HK-2 (cell line): Measurements from ENCODE around the gene CRISPLD2.
A peak's percentile ranks its signal among the peaks of the same experiment; 100 is the strongest.
"Not testable (repeated sequence)": the region's sequence is repeated elsewhere in the genome, so short reads cannot be mapped to it uniquely, and the experiment has no call there.

Experiments used
- DNase-seq: peaks from one replicate; pipeline ENCODE4 v3.0.0-alpha.2; 2018; ENCODE audit not compliant: unreplicated experiment

CRISPLD2 gene

GRCh38 chr16:84821728-84822689, 2.2 kb downstream of the CRISPLD2 start:
- no peak for DNase-seq

GRCh38 chr16:84822990-84823389, 3.2 kb downstream of the CRISPLD2 start:
- DNase-seq = no peak

DNA sequence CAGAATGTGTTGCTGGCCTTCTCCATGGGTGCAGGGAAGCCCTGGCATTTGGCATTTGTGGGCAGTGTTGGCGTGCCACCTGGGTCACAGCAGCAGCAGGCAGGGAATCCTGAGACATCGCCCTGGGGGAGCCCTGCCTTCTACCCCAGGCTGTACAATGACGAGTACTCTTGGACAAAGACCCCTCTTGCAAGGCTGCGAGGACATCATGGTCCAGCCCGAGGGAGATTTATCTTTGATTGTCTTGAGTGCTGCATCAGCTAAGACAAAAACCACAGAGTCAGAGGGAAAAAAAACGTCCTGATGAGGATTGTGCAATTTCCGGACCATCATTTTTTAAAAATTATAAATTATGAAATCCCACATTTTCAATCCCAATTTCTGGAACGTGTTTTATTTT, 3.7 kb downstream of the CRISPLD2 start:
- no peak for DNase-seq

DNA sequence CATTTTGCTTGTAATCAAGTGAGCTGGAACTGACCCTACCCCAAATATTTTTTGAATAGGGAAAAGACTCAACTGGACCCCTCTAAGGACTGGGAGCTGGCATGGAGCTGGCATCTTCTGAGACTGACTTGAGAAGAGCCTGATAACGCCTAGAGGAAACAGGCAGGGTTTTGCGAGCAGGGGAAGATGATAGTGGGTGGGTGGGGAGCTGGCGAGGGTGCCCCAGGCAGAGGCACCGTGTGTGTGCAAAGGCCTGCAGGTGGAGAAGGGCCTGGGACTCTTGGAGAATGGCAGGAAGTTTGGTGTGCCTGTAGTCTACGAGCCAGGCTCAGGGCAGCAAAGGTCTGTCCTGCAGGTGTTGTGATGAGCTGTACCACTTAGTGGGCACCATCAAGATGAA, 4.1 kb downstream of the CRISPLD2 start:
- DNase-seq = no peak

- no peak for DNase-seq
Observed at GRCh38 chr16:84825896-84826557, 6.2 kb downstream of the CRISPLD2 start.

- DNase-seq = no peak
Observed at GRCh38 chr16:84826558-84826941, 6.8 kb downstream of the CRISPLD2 start.

DNA sequence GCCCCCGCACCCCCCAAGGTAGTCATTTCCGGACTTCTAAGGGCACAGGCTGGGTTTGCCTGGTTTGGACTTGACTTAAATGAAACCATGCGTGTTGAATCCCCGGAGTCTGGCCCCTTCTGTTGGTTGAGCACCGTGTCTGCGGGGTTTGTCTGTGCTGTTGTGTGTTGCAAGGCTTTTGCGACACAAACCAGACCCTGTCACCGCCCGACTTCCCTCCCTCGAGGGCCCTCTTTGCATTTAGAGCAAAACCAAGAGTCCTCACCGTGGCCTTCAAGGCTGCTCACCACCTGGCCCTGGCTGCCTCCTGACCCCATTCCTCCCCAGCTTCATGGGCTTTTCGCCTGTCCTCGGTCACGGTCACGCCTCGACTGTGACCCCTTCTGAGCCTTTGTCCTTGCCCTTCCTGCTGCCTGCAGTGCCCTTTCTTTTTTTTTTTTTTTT, 7.4 kb downstream of the CRISPLD2 start:
- no peak for DNase-seq

- no peak for DNase-seq
Observed at GRCh38 chr16:84827897-84828296, 8.1 kb downstream of the CRISPLD2 start.

DNA sequence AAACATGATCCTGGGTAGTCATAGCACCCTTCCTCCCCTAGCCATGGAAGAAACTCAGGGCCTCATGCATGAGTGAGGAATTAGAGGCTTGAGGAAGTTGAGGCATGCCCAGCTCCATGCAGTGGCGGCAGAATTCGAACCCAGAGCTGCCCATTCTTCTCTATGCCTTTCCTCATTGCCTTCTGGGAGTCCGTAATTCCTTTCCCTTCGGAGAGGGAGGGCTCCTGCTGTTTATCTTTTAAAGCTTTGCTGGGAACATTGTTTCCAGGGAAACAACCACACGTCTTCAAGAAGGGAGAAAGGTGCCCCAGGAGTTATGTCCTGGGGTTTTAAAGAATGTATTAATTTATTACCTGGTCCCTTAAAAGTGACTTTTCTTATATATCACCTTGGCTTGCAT, 8.5 kb downstream of the CRISPLD2 start:
- no peak for DNase-seq

- peak; percentile 74 for DNase-seq
Observed at GRCh38 chr16:84829168-84829965, 9.6 kb downstream of the CRISPLD2 start.

DNA sequence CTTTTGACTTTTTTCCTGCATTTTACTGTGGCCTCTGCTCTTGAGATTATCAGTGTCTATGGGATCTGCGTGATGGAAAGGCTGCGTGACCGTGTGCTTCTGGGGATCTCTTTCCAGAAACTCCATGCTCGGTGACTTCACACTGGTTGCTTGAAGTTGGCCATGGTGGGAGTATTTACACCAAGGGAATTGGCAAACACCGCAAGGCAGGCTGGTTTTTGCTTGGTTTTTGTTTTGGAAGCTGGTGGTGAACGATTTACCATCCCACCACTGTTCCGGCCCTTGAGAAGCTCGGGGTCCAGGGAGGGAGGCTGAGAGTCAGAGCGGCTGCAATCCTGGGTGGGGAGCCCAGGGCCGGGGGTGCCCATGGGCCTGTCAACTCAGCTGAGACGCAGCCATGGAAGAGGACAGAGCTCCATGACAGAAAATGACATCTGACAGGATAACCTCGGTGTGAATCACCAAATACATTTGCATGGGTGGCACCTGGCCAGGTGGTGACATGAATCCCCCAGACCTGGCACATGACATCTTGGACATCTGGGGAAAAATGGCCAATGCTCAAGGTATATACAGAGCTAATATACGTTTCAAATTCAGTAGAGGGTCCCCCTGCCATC, 11.1 kb downstream of the CRISPLD2 start:
- no peak for DNase-seq

- not testable (repeated sequence) for DNase-seq
Observed at GRCh38 chr16:84831728-84832127, 11.9 kb downstream of the CRISPLD2 start.

GRCh38 chr16:84832488-84833143, 12.8 kb downstream of the CRISPLD2 start:
- peak; percentile 96 for DNase-seq

- no peak for DNase-seq
Observed at GRCh38 chr16:84833144-84833500, 13.3 kb downstream of the CRISPLD2 start.

DNA sequence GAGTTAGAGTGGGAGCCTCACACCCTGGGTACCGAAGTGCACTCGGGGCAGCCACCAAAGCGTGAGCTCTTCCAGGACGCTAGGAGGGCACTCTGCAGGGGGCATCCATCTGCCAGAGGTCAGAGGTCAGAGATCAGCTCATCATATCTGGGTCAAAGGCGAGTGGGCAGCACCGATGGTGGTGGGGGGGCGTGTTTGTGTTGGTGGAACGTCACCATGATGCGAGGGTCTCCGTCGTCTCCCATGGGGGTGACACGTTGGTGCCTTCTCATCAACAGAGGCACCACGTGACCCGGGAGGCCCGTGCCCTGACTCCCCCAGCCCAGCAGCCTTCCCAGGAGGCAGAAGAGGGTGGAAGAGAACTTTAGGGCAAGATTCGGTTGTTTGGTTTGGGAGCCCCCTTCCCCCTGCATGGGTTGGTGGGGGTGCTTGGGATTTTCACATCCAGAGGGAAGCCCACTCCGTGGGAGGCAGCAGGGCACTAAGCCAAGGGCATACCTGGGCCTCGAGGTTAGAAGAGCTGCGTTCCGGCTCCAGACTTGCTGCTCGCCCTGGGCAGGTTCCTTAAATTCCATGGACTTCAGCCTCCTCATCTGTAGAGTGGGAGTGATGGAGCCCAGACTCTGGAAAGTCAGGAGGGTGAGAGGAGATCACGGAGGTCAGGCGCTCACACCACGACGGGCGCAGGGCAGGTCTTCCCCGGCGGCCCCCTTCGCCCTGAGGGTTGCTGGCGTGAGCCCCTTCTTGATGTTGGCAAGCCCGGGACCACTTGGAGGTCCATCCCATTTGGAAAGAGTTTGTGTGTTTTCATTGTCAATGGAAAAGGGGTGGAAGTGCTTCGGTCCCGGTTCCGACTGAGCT, 14.0 kb downstream of the CRISPLD2 start:
- no peak for DNase-seq

DNA sequence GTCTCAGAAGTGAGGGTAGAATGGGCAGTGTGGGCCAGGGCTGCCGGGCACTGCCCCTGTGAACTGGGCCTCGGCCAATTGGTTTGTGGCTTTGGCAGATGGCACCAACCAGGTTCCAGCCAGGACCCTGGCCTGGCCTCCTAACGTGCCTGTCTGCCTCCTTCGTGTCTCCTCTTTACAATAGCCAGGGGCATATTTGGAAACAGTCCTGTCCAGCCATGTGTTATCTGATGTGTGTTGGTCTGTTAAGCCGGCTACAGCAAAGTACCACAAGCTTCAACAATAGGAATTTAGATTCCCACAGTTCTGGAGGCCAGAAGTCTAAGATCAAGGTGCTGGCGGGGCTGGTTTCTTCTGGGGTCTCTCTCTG, 14.6 kb downstream of the CRISPLD2 start:
- no peak for DNase-seq

- DNase-seq = peak; percentile 89
Observed at GRCh38 chr16:84836234-84836647, 16.5 kb downstream of the CRISPLD2 start.

- no peak for DNase-seq
Observed at GRCh38 chr16:84836967-84837366, 17.2 kb downstream of the CRISPLD2 start.

DNA sequence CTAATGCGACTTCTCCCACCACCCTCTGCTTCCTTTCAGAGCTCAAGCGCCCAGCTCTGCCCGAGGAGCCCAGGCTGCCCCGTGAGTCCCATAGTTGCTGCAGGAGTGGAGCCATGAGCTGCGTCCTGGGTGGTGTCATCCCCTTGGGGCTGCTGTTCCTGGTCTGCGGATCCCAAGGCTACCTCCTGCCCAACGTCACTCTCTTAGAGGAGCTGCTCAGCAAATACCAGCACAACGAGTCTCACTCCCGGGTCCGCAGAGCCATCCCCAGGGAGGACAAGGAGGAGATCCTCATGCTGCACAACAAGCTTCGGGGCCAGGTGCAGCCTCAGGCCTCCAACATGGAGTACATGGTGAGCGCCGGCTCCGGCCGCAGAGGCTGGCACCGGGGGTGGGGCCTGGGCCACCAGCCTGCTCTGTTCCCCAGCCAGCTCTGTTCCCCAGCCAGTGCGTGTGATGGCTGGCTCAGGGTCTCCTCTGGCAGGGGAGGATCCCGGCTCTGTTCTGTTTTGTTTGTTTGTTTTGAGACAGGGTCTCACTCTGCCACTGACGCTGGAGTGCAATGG, 18.7 kb downstream of the CRISPLD2 start:
- no peak for DNase-seq

DNA sequence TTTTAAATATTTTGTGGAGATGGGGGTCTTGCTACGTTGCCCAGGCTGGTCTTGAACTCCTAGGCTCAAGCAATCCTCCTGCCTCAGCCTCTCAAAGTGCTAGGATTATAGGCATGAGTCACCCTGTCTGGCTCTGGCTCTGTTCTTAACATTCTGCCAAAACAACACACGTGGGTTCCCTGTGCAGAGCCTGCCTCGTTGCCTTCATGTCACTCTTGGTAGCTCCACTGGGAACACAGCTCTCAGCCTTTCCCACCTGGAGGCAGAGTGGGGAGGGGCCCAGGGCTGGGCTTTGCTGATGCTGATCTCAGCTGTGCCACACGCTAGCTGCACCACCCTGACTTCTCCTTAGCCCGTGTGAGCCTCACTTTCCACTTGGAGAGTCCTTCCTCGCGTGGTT, 19.3 kb downstream of the CRISPLD2 start:
- peak; percentile 68 for DNase-seq
